Forelimb muscle (tissue), 1 donor: Measurements from ENCODE around the gene MYBPC2. TPM values are rescaled to one million over a fixed set of nuclear protein-coding genes. Genes with fewer than 3 reads are reported as not detected.

Source experiments
- DNase-seq: peaks from one replicate; pipeline ENCODE4 v3.0.0-alpha.2; 2013; ENCODE audit warnings: low read depth
- polyA plus RNA-seq: library from polyadenylated mRNA; unstranded; fragments of 120-200 nt; gene quantifications from one replicate; pipeline ENCODE4 v1.2.1, GENCODE V29; 2013; ENCODE audit not compliant: insufficient read length

MYBPC2 gene
- polyA plus RNA-seq, 1 donor = 67.9 TPM

DNA sequence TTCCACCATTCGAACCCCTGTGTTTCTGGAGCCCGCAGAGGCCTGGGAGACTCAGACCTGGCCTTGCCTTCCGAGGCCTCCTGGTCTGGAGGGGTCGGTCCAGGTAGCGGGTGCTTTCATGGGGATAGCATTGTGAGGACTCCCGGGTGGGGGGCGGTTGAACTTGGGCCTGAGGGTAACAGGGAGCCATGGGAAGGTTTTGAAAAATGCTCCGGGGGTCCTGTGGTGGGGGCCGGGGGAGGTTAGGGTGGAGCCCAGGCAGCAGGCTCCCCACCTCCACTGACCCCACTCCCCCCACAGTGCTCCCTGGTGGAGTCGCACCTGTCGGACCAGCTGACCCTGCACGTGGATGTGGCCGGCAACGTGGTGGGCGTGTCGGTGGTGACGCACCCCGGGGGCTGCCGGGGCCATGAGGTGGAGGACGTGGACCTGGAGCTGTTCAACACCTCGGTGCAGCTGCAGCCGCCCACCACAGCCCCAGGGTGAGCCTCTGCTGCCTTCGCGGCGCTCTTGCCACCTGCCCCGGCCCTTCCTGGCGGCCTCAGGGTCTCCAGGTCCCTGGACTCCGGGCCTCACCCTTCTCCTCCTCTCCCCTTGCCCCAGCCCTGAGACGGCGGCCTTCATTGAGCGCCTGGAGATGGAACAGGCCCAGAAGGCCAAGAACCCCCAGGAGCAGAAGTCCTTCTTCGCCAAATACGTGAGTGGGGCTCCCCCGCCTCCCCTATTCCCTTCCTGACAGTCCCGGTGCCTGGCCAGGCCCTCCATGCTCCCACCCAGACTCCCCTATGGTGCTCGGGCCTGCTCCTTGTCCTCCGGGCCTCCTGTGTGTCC lies 47.8 kb downstream of the MYBPC2 start:
- no peak for DNase-seq

DNA sequence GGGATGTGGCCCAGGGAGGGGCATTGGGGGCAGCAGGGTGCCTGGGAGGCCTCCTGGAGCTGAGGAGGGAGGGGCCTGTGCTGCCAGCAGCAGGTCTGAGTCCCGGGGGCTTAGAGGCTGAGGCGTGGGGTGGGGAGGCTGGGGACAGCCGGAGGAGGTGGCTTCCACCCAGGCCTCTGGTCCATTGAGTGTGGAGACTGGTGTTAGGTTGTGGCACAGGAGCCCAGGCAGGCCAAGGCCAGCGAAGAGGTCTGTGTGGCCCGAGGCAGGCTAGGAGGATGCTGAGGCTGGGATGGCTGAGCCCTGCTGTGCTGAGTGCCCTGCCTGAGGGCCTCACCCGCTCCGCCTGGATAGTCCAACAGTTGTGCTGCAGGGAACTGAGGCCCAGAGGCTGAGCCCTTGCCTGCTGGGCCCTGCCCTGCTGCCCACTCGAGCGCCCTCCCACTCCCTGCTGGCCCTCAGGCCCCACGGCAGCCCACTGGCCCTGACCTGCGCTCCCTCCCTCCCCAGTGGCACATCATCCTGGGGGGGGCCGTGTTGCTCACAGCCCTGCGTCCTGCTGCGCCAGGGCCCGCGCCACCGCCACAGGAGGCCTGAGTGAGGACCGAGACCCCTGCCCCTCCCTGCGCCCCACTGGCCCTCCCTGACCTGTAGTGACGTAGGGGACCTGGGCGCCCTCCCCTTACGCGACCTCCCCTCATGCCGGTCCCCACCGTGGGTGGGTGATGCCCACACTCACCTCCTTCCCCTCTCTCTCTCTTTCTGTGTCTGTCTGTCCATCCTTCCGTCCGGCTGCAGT lies 48.9 kb downstream of the MYBPC2 start:
- DNase-seq = no peak

- no peak for DNase-seq
Measured at GRCh38 chr19:50482271-50482855, 49.7 kb downstream of the MYBPC2 start.

- DNase-seq = no peak
Measured at GRCh38 chr19:50482916-50483315, 50.2 kb downstream of the MYBPC2 start.

DNA sequence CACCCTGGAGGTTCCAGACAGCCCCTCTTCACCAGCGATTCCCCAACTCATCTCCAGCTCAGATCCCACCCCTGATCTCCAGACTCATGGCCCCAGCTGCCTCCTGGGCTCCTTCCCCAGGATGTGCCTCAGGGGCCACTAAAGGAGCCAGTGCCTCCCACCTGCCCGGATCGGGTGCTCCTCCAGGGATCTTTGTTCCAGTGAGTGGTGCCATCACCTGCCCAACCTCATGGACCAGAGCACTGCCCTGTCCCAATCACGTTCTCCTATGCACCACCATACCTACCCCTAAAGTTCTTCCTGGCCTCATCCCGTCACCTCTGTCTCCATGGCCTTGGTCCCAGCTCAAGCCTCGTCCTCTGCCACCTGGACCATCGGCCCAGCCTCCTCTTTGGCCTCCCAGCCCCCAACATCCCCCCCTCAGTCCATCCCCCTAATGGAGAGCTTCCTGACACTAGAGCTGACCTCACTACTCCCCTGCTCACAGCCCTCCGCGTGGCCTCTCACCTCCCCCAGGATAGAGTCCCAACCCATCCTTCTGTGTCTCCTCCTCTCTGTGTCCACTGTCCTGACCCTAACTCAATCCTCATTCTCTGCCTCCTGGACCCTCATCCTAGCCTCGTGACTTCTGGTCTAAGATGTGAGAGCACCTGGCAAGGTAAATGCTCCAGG lies 52.7 kb downstream of the MYBPC2 start:
- DNase-seq = no peak

- DNase-seq = no peak
Measured at GRCh38 chr19:50486823-50487515, 54.3 kb downstream of the MYBPC2 start.

DNA sequence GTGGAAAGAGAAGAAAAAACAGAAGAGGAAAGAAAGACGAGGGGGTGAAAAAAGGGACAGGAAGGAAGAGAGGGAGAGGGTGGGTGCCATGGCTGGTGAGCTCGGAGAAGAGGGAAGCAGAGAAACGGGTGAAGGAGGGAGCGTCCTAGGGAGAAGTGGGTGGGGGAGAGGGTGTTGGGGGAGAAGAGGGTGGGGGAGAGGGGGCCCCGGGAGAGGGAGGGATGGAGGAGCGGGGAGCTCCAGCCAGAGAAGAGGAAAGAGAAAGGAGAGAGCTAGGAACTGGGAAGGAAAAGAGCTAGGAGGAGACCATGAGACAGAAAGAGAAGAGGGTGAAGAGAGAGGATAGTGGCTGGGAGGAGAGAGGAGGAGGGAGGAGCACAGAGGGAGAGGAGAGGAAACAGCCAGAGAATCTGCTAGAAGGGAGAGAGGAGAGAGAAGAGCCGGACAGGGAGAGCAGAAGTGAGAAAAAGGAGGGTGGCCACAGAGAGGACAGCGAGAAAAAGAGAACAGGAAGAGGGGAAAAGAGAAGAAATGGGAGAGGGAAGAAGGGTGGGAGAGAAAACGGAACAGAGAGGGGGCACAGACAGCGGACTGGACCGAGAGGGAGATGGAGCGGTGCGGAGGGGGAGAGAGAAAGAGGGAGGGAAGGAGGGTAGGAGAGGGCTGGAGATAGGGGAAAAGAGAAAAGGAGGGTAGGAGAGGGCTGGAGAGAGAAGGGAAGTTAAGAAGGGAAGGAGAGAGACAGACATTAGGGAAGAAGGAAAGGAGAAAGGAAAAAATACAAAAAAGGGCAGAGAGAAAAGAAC lies 55.9 kb downstream of the MYBPC2 start:
- no peak for DNase-seq

- no peak for DNase-seq
Measured at GRCh38 chr19:50489461-50490011, 56.8 kb downstream of the MYBPC2 start.

DNA sequence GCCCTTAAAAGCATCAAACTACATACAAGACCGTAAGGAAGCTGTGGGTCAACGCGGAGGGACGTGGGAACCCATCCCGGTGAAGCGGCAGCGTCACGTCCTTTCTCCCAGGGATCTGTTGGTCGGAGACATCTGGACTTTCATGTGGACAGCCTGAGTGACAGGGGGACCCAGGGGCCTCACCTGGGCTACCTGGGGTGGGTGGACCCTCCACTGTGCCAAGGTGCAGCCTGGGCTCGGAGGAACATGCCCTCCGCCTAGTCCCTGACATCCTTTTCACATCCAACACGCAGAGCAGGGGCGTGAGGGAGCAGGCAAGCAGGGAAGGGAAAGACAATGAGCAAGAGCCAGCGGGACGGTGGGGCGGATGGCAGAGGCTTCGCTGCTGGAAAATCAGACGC lies 57.7 kb downstream of the MYBPC2 start:
- no peak for DNase-seq

DNA sequence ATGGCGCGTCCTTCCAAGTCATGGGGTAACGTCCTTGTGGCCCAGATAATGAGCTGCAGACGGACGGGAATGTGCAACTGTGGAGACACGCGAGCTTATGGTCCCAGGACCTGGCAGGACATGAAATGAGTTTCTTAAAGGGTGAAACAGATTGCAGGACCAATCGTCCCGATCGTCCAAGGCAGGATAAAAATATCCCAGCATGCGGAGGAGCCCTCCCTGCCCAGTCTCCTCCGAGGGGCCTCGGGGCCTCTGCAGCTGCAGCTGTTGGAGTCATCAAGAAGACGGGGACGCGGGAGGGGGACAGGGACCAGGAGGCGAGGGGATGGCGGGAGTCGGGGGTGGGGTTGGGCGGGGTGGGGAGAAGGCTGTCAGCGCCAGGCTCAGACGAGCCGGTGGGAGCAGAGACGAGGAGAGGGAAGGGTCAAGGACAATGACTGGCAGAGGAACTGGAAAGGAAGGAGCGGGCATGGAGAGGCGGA lies 58.3 kb downstream of the MYBPC2 start:
- no peak for DNase-seq

GRCh38 chr19:50492303-50493052 lies 59.8 kb downstream of the MYBPC2 start:
- no peak for DNase-seq

DNA sequence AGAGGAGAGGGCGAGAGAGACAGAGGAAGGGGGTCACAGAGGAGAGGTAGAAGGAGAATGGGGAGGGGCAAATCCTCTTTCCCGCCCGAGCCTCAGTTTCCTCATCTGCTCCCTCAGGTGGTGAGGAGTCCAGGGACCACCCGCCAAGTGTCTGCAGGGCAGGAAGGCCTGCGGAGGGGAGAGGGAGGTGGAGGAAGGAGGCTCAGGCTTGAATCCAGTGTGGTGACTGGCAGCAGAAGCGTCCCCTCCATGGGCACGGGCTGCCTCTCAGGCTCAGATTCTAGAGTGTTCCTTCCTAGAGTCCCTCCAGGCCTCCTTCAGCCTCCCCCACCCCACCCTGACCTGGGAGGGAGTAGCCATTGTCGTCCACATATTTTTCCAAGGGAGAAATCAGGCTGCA lies 60.5 kb downstream of the MYBPC2 start:
- no peak for DNase-seq

DNA sequence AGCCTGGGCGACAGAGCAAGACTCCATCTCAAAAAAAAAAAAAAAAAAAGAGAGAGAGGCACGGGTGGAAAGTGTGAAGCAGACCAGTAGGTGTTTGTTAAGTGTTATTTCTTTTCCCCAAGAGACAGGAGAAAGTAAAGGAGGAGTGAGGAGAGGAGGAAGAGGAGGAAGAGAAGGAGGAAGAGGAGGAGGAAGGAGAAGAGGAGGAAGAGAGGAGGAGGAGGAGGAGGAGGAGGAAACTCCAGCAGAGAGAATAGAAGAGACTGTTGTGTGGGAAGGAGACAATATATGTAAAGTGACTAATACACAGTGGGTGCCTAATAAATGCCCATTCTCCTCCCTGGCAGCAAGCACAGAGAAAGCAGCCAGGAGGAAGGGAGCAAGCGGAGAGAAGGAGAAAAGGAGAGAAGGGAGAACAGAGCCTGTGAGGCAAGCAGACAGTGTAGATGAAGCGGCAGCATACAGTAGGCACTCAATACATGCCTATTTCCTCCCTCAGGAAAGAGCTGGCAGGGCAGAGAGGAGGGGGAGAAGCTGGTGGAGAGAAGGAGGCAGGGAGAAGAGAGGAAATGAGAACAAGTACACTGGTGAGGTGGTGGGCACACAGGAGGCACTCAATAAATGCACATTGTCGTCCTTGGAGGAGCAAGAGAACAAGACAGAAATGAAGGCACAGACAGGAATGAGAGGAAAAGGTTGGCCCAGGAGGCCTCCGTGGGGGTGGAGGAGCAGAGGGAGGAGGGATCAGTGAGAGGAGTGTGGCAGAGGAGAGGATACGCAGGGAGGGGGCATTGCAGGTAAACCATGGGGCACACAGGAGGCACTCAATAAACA lies 61.7 kb downstream of the MYBPC2 start:
- no peak for DNase-seq

- DNase-seq = no peak
Measured at GRCh38 chr19:50495020-50495531, 62.4 kb downstream of the MYBPC2 start.

GRCh38 chr19:50496189-50497021 lies 63.7 kb downstream of the MYBPC2 start:
- no peak for DNase-seq

GRCh38 chr19:50497022-50497405 lies 64.3 kb downstream of the MYBPC2 start:
- DNase-seq = no peak
